Neural progenitor cell (in vitro differentiated cells): Measurements from ENCODE around the gene TMEM175. TPM values are rescaled to one million over a fixed set of nuclear protein-coding genes. Genes with fewer than 3 reads are reported as not detected.
A peak's percentile ranks its signal among the peaks of the same experiment; 100 is the strongest.

ENCODE experiments used
- DNase-seq: peaks from one replicate; pipeline ENCODE4 v3.0.0-alpha.2; 2016; ENCODE audit warnings: low spot score
- H2AFZ ChIP-seq: fragments of 200-600 bp; sonication (generic); replicated peaks from 2 replicates; pipeline ENCODE4 v1.6.1; 2016; ENCODE audit warnings: antibody characterized with exemption
- H3F3A ChIP-seq: fragments of 200-600 bp; sonication (generic); 2 replicates; pipeline ENCODE4 v1.6.1; 2016; ENCODE audit warnings: antibody characterized with exemption, low read depth
- H3K27ac ChIP-seq: fragments of 200-600 bp; sonication (generic); 2 replicates; pipeline ENCODE4 v1.5.1; 2016; ENCODE audit warnings: mild to moderate bottlenecking
- H3K27me3 ChIP-seq: fragments of 200-600 bp; sonication (generic); 2 replicates; pipeline ENCODE4 v1.6.1; 2016; ENCODE audit warnings: mild to moderate bottlenecking, moderate library complexity
- H3K36me3 ChIP-seq: fragments of 200-600 bp; sonication (generic); 2 replicates; pipeline ENCODE4 v1.5.1; 2016
- H3K4me1 ChIP-seq: fragments of 200-600 bp; sonication (generic); 2 replicates; pipeline ENCODE4 v1.6.1; 2016; ENCODE audit warnings: mixed run types
- H3K4me2 ChIP-seq: fragments of 200-600 bp; sonication (generic); 2 replicates; pipeline ENCODE4 v1.6.1; 2016
- H3K4me3 ChIP-seq: fragments of 200-600 bp; sonication (generic); 2 replicates; pipeline ENCODE4 v1.5.1; 2016
- H3K79me2 ChIP-seq: fragments of 200-600 bp; sonication (generic); 2 replicates; pipeline ENCODE4 v1.6.1; 2016; ENCODE audit warnings: low read depth
- H3K9ac ChIP-seq: fragments of 200-600 bp; sonication (generic); 2 replicates; pipeline ENCODE4 v1.6.1; 2016
- H3K9me3 ChIP-seq: fragments of 200-600 bp; sonication (generic); 2 replicates; pipeline ENCODE4 v1.5.1; 2016; ENCODE audit warnings: low read depth
- H4K20me1 ChIP-seq: fragments of 200-600 bp; sonication (generic); 2 replicates; pipeline ENCODE4 v1.6.1; 2016; ENCODE audit warnings: low read depth
- H3K27ac Mint-ChIP-seq: 3 replicates; pipeline ENCODE4 v1.8.0; 2021; ENCODE audit warnings: mixed read lengths
- H3K27me3 Mint-ChIP-seq: 2 replicates; pipeline ENCODE4 v1.8.0; 2022; ENCODE audit warnings: low read depth, mild to moderate bottlenecking, inconsistent platforms, moderate library complexity, mixed read lengths; ENCODE audit not compliant: insufficient read depth
- H3K36me3 Mint-ChIP-seq: 3 replicates; pipeline ENCODE4 v1.8.0; 2021; ENCODE audit warnings: mixed read lengths
- H3K4me1 Mint-ChIP-seq: 3 replicates; pipeline ENCODE4 v1.8.0; 2021; ENCODE audit warnings: mixed read lengths
- H3K4me3 Mint-ChIP-seq: 3 replicates; pipeline ENCODE4 v1.8.0; 2021; ENCODE audit warnings: mild to moderate bottlenecking, moderate library complexity, mixed read lengths
- H3K9me3 Mint-ChIP-seq: 3 replicates; pipeline ENCODE4 v1.8.0; 2020; ENCODE audit warnings: mixed read lengths
- EZH2 ChIP-seq: fragments of 200-600 bp; sonication (generic); IDR thresholded peaks from 2 replicates; pipeline ENCODE4 v1.6.1; 2017; ENCODE audit warnings: antibody characterized with exemption, mild to moderate bottlenecking, moderate library complexity
- EZH2phosphoT487 ChIP-seq: fragments of 200-600 bp; sonication (generic); IDR thresholded peaks from 2 replicates; pipeline ENCODE4 v1.6.1; 2017; ENCODE audit warnings: antibody characterized with exemption
- total RNA-seq: library from RNA; depleted of rRNA; stranded (reverse); fragments of >200 nt; gene quantifications from 2 replicates; pipeline ENCODE4 v1.2.3, GENCODE V29; 2015; ENCODE audit warnings: low replicate concordance
- TF ChIP-seq, protein P1 (sequence below): fragments of 200-600 bp; sonication (generic); IDR thresholded peaks from 2 replicates; pipeline ENCODE4 v1.5.1; 2017; ENCODE audit warnings: antibody characterized with exemption, mild to moderate bottlenecking

The TMEM175 gene
- total RNA-seq, 1 donor from 2014 or later, result 4.4 TPM

GRCh38 chr4:970046-970745 lies 37.9 kb downstream of the TMEM175 start:
- Histone ChIP-seq H3K27ac (no peak overlapping the region), H2AFZ (no peak overlapping the region), H3K4me1 (no peaks in the 10 kb centered on the region), H3F3A (no peaks in the 10 kb centered on the region), H3K4me3 (no peak overlapping the region), H3K9me3 (no peaks in the 10 kb centered on the region), H3K4me2 (no peak overlapping the region), H3K9ac (no peak overlapping the region), H3K79me2 (no peaks in the 10 kb centered on the region), H3K36me3 (no peaks in the 10 kb centered on the region), H4K20me1 (peaks cover 34% of the 10 kb centered on the region), H3K27me3 (peaks cover 77% of the 10 kb centered on the region)
- Mint-ChIP-seq H3K9me3 (peaks cover 4% of the 10 kb centered on the region), H3K27ac (no peak overlapping the region), H3K36me3 (peaks cover 2% of the 10 kb centered on the region), H3K27me3 (peaks cover 2% of the 10 kb centered on the region), H3K4me3 (peak overlapping the region; percentile 1), H3K4me1 (no peaks in the 10 kb centered on the region)
- TF ChIP-seq EZH2phosphoT487 (no peak), EZH2 (no peak)
- TF ChIP-seq, protein P1, sequence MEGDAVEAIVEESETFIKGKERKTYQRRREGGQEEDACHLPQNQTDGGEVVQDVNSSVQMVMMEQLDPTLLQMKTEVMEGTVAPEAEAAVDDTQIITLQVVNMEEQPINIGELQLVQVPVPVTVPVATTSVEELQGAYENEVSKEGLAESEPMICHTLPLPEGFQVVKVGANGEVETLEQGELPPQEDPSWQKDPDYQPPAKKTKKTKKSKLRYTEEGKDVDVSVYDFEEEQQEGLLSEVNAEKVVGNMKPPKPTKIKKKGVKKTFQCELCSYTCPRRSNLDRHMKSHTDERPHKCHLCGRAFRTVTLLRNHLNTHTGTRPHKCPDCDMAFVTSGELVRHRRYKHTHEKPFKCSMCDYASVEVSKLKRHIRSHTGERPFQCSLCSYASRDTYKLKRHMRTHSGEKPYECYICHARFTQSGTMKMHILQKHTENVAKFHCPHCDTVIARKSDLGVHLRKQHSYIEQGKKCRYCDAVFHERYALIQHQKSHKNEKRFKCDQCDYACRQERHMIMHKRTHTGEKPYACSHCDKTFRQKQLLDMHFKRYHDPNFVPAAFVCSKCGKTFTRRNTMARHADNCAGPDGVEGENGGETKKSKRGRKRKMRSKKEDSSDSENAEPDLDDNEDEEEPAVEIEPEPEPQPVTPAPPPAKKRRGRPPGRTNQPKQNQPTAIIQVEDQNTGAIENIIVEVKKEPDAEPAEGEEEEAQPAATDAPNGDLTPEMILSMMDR, result no peak
- no peak for DNase-seq

- H3K79me2 ChIP-seq, result no peaks in the 10 kb centered on the region
- no peaks in the 10 kb centered on the region for H3K4me1 Mint-ChIP-seq
These were observed 38.7 kb downstream of the TMEM175 start for GRCh38 chr4:970854-971520.

DNA sequence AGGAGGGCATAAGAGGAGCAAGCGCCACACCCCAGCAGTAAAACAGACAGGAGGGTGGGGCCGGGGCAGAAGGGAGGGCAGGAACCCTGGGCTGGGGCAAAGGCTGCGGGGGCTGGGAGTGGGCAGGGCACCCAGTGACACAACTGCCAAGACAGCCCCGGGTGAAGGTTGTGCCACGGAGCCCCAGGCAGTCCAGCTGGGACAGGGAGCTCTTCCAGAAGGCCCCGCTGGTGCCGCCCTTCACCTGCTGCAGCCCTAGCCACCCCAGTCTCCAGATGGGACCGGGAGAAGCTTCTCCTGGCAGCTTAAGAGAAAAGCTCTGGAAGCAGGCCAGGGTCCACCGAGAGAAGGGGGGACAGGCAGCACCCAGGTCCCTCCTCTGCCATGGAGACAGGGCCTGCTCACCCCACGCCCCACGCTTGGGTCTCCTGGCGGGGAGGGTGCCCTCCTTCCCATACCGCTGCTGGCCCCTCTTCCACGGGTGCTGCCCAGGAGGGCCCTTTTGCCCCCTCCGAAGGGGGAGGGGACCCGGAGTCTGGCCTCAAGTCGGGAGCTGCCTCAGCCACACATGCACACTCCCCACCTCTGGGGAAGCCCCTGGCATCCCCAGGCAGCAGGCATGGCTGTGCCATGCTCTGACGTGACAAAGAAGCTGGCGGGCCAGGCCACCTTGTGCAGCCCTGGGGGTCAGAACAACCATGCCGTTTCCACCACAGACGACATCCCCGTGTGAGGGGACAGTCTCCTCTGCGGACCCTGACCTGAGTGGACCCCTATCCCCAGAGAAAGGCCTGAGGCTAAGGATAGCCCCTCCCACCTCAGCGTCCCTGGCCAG lies 39.6 kb downstream of the TMEM175 start:
- DNase-seq, result no peak
- Mint-ChIP-seq H3K9me3 (peaks cover 10% of the 10 kb centered on the region), H3K4me3 (peak overlapping the region; percentile 68), H3K27ac (no peak overlapping the region), H3K4me1 (no peaks in the 10 kb centered on the region), H3K36me3 (peaks cover 2% of the 10 kb centered on the region), H3K27me3 (peaks cover 2% of the 10 kb centered on the region)
- TF ChIP-seq, protein P1, result no peak
- no peak for TF ChIP-seq EZH2
- TF ChIP-seq EZH2phosphoT487, result no peak
- Histone ChIP-seq H4K20me1 (peaks cover 34% of the 10 kb centered on the region), H3K4me1 (no peaks in the 10 kb centered on the region), H3K27ac (no peak overlapping the region), H3K9ac (no peak overlapping the region), H3K36me3 (no peaks in the 10 kb centered on the region), H3K4me2 (peak overlapping the region; percentile 96), H2AFZ (no peak overlapping the region), H3K4me3 (peak overlapping the region; percentile 92), H3K27me3 (peaks cover 74% of the 10 kb centered on the region), H3K79me2 (no peaks in the 10 kb centered on the region), H3K9me3 (no peaks in the 10 kb centered on the region), H3F3A (no peaks in the 10 kb centered on the region)

More at GRCh38 chr4:970854-971520, 38.7 kb downstream of the TMEM175 start:
- Histone ChIP-seq H3K36me3 (no peaks in the 10 kb centered on the region), H3K4me1 (no peaks in the 10 kb centered on the region), H2AFZ (no peak overlapping the region), H3F3A (no peaks in the 10 kb centered on the region), H4K20me1 (peaks cover 34% of the 10 kb centered on the region), H3K27ac (no peak overlapping the region), H3K4me2 (no peak overlapping the region), H3K27me3 (peaks cover 77% of the 10 kb centered on the region), H3K4me3 (no peak overlapping the region), H3K9me3 (no peaks in the 10 kb centered on the region), H3K9ac (no peak overlapping the region)
- peaks cover 2% of the 10 kb centered on the region for H3K27me3 Mint-ChIP-seq
- peaks cover 2% of the 10 kb centered on the region for H3K36me3 Mint-ChIP-seq
- TF ChIP-seq, protein P1, result no peak
- TF ChIP-seq EZH2 (no peak), EZH2phosphoT487 (no peak)
- no peak for DNase-seq
- H3K27ac Mint-ChIP-seq, result no peak overlapping the region
- H3K9me3 Mint-ChIP-seq, result peaks cover 6% of the 10 kb centered on the region
- peak overlapping the region; percentile 1 for H3K4me3 Mint-ChIP-seq
